IPS-18a (cell line): Measurements from ENCODE around the gene ADIPOQ.
"Not testable (repeated sequence)": the region's sequence is repeated elsewhere in the genome, so short reads cannot be mapped to it uniquely, and the experiment has no call there.

ENCODE experiments used
- H3K27ac ChIP-seq: one replicate; pipeline ENCODE4 v1.5.1; 2013; ENCODE audit warnings: low read length
- H3K27me3 ChIP-seq: one replicate; pipeline ENCODE4 v1.6.1; 2013; ENCODE audit warnings: mild to moderate bottlenecking, low read length; ENCODE audit not compliant: control insufficient read depth, insufficient read depth
- H3K36me3 ChIP-seq: one replicate; pipeline ENCODE4 v1.6.1; 2013; ENCODE audit warnings: low read depth, low read length; ENCODE audit not compliant: control insufficient read depth
- H3K4me1 ChIP-seq: one replicate; pipeline ENCODE4 v1.6.1; 2013; ENCODE audit warnings: low read depth, low read length; ENCODE audit not compliant: control insufficient read depth
- H3K4me3 ChIP-seq: one replicate; pipeline ENCODE4 v1.5.1; 2013; ENCODE audit warnings: low read length
- H3K9ac ChIP-seq: one replicate; pipeline ENCODE4 v1.6.1; 2013; ENCODE audit warnings: mild to moderate bottlenecking, low read length, moderate library complexity
- H3K9me3 ChIP-seq: one replicate; pipeline ENCODE4 v1.6.1; 2013; ENCODE audit warnings: low read depth, low read length; ENCODE audit not compliant: control insufficient read depth

The ADIPOQ gene

DNA sequence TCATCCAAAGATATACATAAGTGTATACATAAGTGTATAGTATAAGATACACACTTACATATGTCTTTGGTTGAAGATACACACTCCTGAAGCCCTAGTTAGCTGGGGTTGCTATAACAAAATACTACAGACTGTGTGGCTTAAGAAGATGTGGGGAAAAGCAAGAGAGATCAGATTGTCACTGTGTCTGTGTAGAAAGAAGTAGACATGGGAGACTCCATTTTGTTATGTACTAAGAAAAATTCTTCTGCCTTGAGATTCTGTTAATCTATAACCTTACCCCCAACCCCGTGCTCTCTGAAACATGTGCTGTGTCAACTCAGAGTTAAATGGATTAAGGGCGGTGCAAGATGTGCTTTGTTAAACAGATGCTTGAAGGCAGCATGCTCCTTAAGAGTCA lies 50.6 kb downstream of the ADIPOQ start:
- not testable (repeated sequence) for H3K36me3 ChIP-seq, H3K27ac ChIP-seq, H3K9me3 ChIP-seq

DNA sequence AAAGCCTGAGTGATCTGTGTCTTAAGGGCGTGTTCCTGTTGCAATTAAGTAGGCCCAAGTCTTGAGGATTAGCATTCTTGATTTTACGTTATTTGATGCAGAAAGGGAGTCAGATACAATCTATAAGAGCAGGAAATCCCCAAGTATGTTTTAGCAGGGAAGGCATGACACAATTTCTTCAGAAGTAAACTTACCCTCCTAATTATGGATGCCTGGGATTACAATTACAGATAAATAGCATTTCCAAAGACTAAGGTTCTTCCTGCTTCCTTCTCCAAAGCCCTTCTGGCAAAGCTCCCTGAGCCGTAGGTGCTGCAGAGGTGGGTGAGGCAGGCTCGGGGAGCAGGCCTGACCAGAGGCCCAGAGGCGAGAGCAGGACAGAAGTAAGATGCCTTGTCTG lies 52.9 kb downstream of the ADIPOQ start:
- no peak overlapping the region for H3K9ac ChIP-seq

More for the DNA sequence above, 50.6 kb downstream of the ADIPOQ start:
- H3K9ac ChIP-seq, H3K27me3 ChIP-seq, H3K4me3 ChIP-seq: not testable (repeated sequence)
- H3K4me1 ChIP-seq: peaks cover 37% of the 10 kb centered on the region

DNA sequence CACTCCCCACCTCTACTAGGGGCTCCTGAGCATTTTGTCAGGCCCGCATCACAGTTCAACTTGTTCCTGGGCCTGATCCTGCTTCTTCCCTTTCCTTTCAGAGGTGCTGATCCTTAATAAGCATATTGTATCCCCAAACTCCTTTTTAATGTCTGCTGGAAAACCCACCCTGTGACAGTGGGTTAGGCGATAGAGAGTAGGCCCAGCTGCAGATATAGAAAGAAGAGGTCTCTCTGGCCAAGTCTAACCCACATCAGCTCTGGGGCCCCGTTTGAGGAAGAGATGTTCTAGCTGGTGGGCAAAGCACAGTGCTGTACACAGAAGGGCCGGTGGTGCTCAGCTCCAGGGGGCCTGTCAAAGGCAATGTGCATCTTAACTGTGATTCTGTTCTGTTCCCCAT lies 53.5 kb downstream of the ADIPOQ start:
- Histone ChIP-seq H3K4me3 (no peak overlapping the region), H3K9me3 (no peaks in the 10 kb centered on the region), H3K4me1 (peaks cover 25% of the 10 kb centered on the region), H3K36me3 (no peaks in the 10 kb centered on the region), H3K27me3 (no peaks in the 10 kb centered on the region), H3K9ac (no peak overlapping the region), H3K27ac (no peak overlapping the region)

More for the DNA sequence above, 52.9 kb downstream of the ADIPOQ start:
- Histone ChIP-seq H3K27me3 (no peaks in the 10 kb centered on the region), H3K4me1 (peaks cover 25% of the 10 kb centered on the region), H3K36me3 (no peaks in the 10 kb centered on the region), H3K27ac (no peak overlapping the region), H3K9me3 (no peaks in the 10 kb centered on the region), H3K4me3 (no peak overlapping the region)

DNA sequence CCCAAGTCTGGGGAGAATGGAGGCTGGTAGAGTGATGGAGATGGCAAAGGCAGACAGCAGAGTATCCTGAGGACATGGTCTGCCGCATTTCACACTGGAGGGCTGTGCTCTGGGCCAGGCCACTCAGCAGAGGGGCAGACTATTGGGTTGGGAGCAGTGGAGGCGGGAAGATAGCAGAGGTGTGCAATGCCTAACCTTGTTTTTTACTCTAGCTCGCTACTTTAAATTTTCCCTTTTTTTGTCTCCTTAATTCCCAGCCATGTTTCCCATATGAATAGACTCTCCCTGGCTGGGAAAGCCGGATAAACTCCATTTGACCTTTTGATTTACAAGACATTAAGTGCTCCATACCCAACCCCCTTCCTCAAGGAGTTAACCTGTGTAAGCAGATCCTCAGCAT lies 54.4 kb downstream of the ADIPOQ start:
- Histone ChIP-seq H3K4me3 (no peak overlapping the region), H3K9me3 (no peaks in the 10 kb centered on the region), H3K27me3 (no peaks in the 10 kb centered on the region), H3K36me3 (no peaks in the 10 kb centered on the region), H3K9ac (no peak overlapping the region), H3K4me1 (peaks cover 25% of the 10 kb centered on the region), H3K27ac (no peak overlapping the region)

DNA sequence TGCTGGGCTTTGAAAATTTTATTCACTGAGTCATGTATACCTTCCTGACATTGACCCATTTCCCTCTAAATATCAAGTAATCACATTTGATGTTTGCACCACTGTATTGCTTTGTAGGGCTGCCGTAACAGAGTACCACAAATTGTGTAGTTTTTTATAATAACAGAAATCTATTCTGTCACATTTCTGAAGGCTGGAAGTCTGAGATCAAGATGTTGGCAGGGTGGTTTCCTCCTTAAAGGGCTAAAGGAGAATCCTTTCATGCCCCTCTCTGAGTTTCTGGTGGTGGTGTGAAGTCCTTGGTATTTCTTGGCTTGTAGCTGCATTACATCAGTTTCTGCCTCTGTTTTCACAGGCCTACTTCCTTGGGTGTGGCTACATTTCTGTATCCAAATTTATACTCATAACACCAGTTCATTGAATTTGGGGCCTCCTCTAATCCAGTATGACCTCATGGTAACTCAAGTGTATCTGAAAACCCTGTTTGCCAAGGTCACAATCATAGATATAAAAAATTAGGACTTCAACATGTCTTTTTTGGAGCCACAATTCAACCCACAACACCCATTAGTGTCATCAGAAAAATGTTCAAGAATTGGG lies 58.7 kb downstream of the ADIPOQ start:
- Histone ChIP-seq H3K36me3 (no peaks in the 10 kb centered on the region), H3K27me3 (no peaks in the 10 kb centered on the region), H3K9ac (no peak overlapping the region), H3K9me3 (no peaks in the 10 kb centered on the region), H3K4me3 (no peak overlapping the region), H3K4me1 (peaks cover 14% of the 10 kb centered on the region), H3K27ac (no peak overlapping the region)

DNA sequence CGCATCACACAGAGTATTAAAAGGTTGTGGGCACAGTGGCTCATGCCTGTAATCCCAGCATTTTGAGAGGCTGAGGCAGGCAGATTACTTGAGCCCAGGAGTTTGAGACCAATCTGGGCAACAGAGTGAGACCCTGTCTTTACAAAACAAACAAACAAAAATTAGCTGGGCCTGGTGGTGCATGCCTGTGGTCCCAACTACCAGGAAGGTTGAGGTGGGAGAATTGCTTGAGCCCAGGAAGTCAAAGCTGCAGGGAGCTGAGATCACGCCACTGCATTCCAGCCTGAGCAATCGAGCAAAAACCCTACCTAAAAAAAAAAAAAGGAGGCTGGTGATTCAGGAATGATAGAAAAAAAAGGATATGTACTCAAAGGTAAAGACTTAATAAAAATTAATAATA lies 59.6 kb downstream of the ADIPOQ start:
- Histone ChIP-seq H3K27ac (no peak overlapping the region), H3K9ac (no peak overlapping the region), H3K27me3 (no peaks in the 10 kb centered on the region)

DNA sequence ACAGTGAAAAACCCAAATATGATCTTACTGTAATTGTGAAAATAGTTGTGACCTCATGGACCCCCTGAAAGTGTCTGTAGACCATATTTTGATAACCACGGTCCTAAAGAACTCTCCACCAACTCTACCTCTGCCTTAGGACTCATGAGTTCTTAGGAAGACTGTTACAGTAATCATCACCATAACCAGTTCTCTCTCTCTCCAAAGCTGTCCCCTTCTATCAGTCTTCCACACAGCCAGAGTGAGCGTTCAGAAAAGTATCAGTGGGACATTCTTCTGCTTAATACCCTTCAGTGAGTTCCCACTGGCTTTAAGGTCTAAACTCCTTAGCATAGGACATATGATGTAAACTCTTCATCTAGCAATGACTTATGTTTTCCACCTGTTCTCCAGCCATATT lies 60.2 kb downstream of the ADIPOQ start:
- Histone ChIP-seq H3K27ac (no peak overlapping the region), H3K4me3 (no peak overlapping the region), H3K36me3 (no peaks in the 10 kb centered on the region), H3K4me1 (peaks cover under 1% of the 10 kb centered on the region), H3K9ac (no peak overlapping the region), H3K9me3 (no peaks in the 10 kb centered on the region), H3K27me3 (no peaks in the 10 kb centered on the region)

More for the DNA sequence above, 59.6 kb downstream of the ADIPOQ start:
- no peaks in the 10 kb centered on the region for H3K36me3 ChIP-seq
- H3K4me1 ChIP-seq: peaks cover 6% of the 10 kb centered on the region
- H3K9me3 ChIP-seq: no peaks in the 10 kb centered on the region
- no peak overlapping the region for H3K4me3 ChIP-seq

DNA sequence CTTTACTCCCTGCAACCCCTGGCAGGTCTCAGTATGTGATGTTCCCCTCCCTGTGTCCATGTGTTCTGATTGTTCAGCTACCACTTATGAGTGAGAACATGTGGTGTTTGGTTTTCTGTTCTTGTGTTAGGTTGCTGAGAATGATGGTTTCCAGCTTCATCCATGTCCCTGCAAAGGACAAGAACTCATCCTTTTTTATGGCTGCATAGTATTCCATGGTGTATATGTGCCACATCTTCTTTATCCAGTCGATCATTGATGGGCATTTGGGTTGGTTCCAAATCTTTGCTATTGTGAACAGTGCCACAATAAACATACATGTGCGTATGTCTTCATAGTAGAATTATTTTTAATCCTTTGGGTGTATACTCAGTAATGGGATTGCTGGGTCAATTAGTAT lies 61.2 kb downstream of the ADIPOQ start:
- not testable (repeated sequence) for H3K4me1 ChIP-seq, H3K27ac ChIP-seq, H3K27me3 ChIP-seq, H3K4me3 ChIP-seq, H3K9me3 ChIP-seq, H3K9ac ChIP-seq, H3K36me3 ChIP-seq

DNA sequence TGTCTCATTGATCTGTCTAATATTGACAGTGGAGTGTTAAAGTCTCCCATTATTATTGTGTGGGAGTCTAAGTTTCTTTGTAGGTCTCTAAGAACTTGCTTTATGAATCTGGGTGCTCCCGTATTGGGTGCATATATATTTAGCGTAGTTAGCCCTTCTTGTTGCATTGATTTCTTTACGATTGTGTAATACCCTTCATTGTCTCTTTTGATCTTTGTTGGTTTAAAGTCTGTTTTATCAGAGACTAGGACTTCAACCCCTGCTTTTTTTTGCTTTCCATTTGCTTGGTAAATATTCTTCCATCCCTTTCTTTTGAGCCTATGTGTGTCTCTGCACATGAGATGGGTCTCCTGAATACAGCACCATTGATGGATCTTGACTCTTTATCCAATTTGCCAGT lies 64.6 kb downstream of the ADIPOQ start:
- H3K4me1 ChIP-seq, H3K27ac ChIP-seq, H3K9ac ChIP-seq, H3K36me3 ChIP-seq, H3K9me3 ChIP-seq, H3K4me3 ChIP-seq, H3K27me3 ChIP-seq: not testable (repeated sequence)
